TTC549 (cell line): ENCODE measurements around the gene TAOK1.
"Not testable (repeated sequence)": the region's sequence is repeated elsewhere in the genome, so short reads cannot be mapped to it uniquely, and the experiment has no call there.

Source experiments
- FAIRE-seq: peaks from 2 replicates; lab custom pipeline; 2012; peaks lifted over from hg19 to GRCh38; lab: Jason Lieb, UNC

TAOK1 gene

DNA sequence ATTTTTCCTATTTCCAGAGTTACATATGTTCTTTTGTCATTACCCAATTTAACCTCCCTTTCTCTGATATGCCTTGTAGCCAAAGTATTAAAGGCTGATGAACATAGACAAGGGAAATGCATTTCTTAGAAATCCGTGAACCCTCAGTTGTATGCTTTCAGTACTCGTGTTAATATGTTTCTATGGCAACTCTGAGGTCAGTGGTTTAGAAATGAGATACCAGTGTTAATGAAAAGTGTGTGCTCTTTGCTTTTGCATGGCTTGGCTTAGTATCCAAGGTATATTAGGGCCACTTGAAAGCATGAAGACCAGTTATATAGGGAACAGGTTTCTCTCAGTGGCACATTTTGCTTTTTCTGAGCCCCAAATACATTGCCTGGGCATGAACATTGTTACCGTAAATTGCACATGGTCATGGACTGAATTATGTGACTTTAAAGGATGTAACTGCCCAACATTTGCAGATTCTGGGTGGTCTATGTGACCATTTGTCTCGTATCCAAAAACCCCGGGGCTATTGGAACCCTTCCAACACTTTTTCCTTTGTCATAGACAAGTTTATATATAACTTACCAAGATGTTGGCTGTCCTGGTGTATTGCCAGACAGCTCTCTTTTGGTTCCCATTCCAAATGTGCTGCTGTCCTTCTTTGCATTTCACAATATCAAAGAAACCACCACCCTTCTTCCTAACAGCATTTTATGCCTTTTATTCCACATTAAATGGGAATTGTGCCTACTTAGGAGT, 159.2 kb downstream of the TAOK1 start:
- no peak for FAIRE-seq

DNA sequence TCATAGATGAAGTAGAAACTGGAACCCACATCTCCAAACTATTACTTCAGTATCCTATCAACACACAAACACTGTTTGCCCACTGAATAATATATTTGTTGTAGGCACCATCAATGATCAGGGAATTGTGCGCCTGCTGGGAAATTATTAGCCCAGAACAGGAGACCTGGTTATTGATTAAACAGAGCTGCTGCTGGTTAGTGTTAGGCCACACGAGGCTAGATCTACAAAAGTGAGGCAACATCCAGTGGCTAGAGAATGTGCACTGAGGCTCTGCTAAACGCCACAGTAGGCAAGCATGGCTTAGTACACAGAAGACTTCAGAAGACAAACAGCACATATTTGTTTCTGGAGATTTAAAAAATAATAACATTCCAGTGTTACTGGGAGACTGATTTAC, 165.7 kb downstream of the TAOK1 start:
- no peak for FAIRE-seq

DNA sequence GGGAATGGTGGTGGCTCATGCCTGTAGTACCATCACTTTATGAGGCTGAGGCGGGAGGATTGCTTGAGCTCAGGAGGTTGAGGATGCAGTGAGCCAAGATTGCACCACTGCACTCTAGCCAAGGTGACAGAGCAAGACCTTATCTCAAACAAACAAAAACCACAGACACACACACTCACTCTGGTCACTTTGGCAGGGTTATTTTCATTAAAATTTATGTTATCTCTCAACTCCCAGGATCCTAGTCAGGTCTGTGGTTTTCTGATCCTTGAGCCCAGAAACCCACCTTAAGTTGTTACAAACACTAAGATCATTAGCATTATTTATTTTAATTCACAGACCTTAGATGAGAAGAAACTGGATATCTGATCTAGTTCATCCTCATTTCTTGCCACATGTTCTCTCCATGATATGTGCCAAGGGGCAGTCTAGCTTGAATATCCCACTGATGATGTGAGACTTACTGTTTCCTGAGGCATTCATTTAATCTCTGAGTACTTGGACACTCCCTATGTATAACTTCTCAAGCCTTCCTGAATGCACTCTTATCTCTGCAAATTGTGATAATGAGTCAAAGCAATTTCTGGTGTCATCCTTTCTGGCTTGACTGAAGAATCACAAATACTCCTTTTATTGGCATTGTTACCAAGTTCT, 167.0 kb downstream of the TAOK1 start:
- FAIRE-seq, result no peak

DNA sequence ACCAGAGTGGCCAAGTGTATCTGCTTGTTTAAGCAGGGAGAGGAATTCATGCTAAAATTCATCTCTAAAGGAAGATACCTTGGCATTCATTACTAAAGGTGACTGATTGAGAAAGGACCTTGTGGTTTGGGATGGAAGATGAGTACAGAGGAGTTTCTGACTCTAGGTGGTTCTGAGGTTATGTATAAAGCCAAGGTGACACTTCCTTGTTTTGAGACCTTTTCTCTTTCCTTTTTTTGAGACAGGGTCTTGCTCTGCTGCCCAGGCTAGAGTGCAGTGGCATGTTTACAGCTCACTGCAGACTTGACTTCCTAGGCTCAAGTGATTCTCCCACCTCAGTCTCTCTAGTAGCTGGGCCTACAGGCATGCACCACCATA, 167.6 kb downstream of the TAOK1 start:
- FAIRE-seq, result no peak

DNA sequence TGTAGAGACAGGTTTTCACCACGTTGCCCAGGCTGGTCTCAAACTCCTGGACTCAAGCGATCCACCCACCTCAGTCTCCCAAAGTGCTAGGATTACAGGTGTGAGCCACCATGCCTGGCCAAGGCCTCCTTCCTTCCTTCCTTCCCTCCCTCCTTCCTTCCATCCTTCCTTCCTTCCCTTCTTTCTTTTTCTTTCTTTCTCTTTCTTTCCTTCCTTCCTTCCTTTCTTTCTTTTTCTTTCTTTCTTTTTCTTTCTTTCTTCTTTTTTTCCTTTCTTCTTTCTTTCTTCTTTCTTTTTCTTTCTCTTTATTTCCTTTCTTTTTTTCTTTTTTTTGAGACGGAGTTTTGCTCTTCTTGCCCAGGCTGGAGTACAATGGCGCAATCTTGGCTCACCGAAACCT, 168.0 kb downstream of the TAOK1 start:
- FAIRE-seq, result not testable (repeated sequence)

DNA sequence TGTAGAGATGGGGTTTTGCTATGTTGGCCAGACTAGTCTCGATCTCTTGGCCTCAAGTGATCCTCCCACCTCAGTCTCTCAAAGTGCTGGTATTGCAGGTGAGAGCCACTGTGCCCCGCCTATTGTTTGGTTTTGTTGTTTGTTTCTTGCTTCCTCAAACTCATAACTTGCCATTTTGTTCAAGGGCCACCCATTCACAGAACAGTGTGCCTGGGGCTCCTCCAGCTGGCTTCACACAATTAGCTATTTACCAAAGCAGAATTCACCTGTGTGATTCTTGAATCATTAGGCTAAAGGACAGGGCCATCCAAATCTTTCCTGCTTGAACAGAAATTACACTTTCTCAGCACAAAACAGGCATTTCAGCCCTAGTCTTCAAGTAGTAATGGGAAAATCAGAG, 169.5 kb downstream of the TAOK1 start:
- no peak for FAIRE-seq

DNA sequence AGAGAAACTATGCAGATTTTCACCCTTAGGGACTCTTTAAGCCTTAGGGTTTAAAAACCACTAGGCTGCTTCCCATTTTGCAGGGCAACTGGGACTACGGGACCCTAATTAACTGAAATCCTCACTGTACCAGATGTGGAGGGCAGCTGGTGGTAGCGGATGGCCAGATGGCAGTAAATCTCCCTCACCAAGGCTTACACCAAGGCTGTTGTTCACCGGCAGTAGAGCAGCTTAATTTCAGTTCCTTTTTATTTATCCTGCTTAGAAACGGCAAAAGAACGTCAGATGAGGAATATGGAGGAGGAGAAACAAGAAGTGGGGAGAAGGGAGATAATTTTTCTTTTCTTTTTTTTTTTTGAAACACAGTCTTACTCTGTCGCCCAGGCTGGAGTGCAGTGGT, 170.2 kb downstream of the TAOK1 start:
- FAIRE-seq, result no peak

DNA sequence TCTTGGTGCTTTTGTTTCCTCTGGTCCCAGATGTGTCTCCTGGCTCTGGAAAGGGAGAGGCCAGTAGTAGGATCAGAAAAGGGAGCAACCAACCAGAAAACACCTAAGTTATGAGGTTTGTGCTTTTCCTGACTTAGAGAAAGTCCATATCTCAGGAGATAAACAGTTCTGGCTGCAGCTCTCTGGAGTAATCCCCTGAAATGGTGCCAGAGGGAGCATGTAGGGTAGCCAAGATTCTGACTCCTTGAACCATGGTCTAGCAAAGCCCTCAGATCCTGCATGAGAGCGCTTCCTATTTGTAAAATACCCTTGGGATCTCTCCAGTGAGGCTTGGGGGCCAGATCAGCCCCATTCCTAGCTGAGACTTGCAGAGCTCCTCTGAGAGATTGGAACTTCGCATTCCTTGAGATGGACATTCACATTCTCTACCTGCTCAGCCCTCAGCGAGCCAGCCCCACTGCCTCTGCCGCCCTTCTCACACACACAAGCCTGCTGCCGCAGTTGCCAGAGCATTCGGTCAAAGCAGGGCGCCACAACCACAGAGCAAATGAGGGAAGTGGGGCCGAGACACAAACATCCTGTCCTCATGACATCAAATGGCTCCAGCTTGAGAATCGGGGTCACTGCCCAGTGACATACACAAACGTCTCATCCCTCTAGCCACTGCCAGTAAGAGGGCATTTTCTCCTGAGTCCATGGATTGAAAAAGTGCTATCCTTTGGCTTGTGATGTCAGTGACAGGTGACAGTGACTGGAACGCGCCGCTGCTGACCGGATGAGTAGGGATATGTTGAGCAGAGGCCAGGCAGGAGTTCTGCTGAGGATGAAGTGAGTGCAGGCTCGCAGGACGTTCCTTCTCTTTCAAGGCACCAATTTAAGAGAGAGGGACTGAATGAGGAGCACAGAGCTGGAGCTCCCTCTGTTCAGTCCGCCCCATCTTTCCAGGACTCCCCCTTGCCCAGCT, 171.7 kb downstream of the TAOK1 start:
- FAIRE-seq, result no peak

DNA sequence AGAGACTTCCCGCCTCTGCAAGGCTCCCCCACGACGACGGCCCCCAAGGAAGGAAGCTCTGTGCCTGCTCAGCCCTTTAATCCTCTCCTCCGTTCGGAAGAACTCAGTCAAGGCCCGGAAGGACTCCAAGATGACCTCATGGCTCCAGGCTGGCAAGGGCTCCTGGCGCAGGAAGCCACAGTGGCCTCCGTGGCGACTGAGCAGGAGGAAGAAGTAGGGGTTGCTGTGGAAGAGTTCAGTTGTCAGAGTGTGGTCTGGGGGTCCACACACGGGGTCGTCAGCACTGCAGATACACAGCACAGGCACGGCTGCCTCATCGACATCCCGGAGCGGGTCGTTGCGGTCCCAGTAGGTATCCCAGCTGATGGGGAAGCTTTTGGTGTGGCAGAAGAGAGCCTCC, 172.5 kb downstream of the TAOK1 start:
- FAIRE-seq, result no peak

DNA sequence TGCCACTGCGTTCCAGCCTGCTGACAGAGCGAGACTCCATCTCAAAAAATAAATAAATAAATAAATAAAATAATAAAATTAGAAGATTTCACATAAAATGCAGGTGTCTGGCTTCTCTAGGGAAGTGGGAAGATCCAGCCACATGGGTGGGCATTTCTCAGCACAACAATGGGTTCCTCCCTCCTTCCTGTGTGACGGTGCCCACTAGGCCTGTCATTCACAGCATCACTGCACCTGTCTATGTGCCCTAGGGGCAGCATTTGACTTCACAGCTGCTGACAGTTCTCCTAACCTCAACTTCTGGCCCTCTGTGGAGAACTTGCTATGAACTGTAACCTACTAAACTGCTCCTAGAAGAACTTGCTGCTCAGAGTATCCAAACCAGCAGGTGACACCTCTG, 173.7 kb downstream of the TAOK1 start:
- no peak for FAIRE-seq

DNA sequence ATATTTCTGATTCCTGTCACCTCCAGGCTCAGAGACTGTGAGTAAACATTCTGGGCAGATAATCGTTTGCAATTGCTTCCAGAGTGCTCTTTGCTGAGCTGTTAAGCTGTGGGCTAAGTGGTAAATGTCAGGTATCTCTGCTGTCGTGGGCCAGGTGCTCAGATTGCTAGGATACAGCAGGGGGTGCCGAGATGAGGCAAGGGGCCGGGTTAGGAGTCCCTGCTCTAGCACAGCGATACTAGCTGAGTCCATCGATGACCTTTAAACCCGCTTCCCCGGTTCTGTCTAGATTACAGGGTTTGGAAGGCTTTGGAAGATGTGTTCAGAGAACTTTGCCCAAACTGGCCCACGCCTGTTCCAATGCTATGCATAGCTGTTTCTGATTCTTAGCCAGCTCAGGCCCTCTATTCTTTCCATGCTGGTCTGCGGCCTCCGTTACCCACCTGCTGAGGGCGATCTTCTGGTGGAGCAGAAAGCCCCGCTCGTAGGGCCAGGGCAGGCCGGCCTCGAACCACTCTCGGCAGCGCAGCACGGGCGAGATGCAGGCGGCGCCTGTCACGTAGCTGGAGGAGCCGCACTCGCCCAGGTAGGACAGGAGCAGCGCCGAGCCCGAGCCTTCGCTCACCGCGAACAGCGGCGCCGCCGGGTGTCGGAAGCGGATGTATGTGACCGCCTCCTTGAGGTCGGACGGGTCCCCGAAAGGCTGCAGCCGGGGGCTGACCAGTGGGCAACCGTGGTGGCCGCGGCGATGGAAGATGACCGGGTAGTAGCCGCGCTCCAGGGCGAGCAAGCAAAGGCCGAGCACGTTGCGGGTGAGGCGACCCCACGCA, 175.7 kb downstream of the TAOK1 start:
- no peak for FAIRE-seq

DNA sequence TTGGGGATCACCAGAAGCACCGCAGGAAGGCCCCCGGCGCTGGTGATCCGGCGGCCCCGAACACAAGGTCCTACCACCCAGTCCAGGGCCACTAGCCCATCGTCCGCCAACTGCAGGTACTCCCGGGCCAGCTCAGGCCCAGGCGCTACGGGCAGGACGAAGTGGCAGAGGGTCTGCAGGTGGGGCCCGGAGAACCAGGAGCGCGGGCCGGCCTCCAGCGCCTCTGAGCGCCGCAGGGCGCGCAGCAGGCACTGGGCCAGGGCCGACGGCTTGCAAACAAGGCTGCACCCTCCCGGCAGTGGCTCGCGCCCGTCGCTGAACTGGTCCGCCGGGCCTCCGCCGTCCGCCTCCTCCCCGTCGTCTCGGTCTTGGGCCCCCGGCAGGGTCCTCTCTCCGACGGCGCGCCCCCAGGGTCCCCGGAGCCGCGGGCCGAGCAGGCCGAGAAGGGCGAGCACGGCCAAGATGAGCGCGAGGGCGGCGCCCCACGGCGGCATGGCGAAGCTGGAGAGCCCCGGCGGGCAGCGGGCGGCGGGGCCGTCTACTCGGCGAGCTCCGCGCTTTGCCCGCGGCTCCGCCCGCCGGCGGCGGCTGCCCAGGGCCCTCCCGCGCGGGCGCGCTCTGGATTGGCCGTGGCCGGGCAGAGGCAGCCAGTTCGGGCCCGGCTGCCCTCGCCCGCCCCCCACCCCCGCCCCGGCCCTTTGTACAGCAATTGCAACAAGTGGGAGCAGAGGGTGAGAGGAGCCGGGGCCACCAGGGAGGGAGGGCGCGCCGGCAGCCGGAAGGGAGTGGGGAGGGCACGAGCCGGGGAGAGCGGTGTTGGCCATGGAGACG, 176.5 kb downstream of the TAOK1 start, which contains the start of gene ABHD15:
Gene ABHD15, minus strand, starts transcription at position 565 of the 831 bp plus-strand sequence. Its CDS starts 71 bp downstream, at position 494.
- no peak for FAIRE-seq

DNA sequence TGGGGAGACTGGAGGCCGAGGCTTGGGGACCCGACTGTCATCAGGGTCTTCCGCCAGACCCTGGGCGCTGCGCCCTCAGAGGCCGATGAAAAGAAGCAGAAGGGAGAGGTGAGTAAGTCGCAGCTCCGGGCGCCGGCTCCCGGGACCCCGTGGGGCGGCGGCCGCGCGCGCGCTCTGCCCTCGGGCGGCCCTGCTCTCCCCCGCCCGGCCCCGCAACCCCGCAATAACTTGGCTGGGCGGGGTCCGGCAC, 177.1 kb downstream of the TAOK1 start:
- no peak for FAIRE-seq

DNA sequence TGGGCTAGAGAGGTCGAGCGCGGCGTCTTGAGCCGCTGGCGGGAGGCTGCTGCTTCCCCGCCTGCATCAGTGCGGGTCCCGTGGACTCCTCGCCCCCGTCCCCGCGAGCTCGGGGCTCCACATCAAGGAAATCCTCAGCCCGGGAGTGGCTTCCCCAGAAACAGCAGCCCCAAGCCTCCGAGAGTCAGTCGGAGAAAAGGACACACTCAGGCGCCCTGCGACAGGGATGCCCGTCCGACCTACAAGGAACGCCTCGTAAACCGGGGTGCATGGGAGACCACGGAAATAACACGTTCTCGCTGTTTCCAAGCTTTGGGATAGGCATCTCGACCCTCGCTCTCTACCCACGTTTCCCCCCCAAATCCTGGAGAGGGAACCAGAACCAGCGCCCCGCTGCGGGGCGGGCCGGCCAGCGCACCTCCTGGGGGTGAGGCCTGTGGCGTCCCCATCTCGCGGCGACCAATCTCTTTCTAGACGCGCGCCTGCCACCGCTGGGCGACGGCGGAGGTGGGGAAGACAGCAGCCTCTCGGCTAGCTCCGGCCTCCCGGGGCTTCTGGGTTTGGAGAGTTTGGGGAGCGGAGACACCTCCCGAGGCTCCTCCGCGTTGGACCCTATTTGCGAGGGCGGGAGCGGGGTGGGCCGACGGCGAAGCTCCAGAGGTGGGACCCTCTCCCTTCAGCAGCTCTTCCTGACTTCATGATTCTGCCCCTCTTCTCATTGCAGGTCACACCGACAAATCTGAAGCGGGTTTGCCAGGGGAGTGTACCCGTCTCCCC, 177.6 kb downstream of the TAOK1 start:
- FAIRE-seq, result no peak

DNA sequence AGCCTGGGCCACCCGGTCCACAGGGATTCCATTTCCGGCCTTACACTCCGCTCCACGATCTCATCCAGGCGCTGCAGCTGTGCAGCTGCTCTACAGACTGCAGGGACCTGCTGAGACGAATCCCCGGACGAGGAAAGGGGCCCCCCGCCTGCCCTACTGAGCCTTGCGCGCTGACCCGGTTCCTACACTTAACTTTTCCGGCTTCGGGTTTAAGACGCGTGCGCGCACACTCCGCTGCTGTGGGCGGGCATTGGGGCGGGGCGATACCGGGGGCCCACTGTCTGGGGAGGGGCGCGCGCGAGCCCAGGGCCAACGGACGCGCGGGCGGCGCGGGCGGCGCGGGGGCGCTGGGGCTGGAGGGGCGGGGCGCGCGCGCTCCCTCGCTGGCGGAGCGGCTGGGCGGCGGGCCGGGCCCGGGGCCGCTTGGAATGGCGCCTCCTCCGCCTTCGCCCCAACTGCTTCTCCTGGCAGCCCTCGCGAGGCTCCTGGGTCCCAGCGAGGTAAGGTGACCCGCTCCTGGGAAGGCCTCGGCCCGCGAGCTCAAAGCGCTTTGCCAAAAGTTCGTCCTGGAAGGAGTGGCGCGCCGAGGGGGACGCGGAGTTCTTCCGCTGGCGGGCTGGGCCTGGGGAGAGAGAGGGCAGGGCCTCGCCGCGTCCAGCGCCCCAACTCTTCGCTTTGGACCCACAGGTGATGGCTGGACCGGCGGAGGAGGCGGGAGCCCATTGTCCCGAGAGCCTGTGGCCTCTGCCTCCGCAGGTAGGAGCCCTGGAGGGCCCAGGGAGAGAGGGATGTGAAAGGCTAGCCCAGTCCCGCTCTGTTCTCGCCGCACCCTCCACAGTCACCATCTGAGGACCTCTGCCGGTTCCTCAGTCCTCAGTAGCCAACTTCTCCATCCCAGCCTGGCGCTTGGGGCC, 178.4 kb downstream of the TAOK1 start, which contains the start of gene TP53I13:
Gene TP53I13, plus strand, starts transcription at position 371 of the 914 bp plus-strand sequence. Its CDS starts 58 bp downstream, at position 429.
- no peak for FAIRE-seq

DNA sequence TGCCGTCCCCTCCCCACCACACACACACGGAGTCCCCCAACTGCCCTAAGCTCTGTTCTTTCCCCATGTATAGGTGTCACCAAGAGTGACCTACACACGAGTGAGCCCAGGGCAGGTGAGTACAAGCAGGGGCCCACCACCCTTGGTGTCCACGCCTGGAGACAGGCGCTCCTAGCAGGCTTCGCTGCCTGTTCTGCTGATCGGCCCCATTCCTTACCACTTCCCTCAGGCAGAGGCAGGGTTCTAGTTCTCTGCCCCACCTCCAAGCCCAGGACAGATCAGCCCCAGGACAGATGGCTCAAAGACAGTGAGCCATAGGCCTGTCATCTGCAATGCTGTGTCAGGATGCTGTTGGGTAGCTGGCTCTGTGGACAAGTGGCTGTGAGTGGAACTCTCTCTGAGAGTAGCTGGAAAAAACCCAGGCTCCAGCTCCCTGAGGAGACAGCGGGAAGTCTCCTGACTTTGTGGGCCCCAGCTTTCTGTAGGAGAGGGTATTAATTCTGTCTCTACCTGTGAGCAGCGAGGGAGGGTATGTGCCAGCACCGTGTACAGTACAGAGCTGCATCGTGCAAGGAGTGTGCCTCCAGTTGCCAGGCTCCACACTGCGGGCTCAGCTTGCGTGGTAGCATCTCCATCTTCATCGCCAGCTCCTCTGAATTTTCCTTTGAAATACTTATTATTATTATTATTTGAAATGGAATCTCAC, 179.2 kb downstream of the TAOK1 start:
- FAIRE-seq, result no peak

DNA sequence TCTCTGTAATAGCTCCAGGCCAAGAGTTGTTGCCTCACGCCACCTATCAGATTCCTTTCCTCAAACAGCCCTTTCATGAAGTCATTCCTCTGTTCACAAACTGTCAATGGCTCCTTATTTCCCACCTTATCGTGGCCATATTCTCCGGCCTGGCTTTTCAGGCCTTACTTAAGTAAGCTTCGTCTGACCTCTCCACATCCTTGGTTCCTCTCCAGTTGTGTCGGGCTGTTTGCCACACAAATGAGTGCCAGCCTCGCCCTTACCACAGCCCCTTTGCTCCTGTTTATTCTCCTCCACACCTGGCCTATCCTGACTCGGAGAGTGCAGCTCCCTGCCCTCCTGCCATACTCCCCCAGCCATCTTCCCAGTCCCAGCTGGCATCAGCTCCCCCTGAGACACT, 180.4 kb downstream of the TAOK1 start:
- FAIRE-seq, result no peak

DNA sequence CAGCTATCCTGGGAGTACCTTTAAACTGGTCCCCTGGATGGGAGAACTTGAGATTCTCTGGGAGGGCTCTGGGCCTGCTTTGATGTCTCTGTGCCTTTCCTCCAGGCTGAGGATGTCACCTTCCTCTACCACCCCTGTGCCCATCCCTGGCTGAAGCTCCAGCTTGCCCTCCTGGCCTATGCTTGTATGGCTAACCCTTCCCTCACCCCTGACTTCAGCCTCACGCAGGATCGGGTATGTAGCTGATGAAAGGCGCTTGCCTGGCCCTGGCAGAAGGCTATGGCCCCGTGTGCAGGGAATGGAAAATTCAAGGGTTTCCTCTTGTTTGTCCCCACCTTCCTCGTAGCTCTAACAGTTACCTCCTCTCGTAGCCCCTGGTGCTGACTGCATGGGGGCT, 181.3 kb downstream of the TAOK1 start:
- FAIRE-seq, result no peak
